ENCODE results near the gene SAMMSON.

GRCh38 chr3:70061096-70061495 lies 61.6 kb downstream of the SAMMSON start:
- no peak for TF ChIP-seq POLR2AphosphoS5 (IDR thresholded peaks at IDR 0.05; ENCODE audit: low read depth)
- TF ChIP-seq GABPA (IDR thresholded peaks at IDR 0.05; ENCODE audit: low read depth): no peak
